Measurements from ENCODE around the gene TNFRSF11A. TPM values are rescaled to one million over a fixed set of nuclear protein-coding genes. Genes with fewer than 3 reads are reported as not detected.

The TNFRSF11A gene
- total RNA-seq, 1 experiment from 2014 or later: 2.3 TPM

GRCh38 chr18:62396381-62396780 lies 71.3 kb downstream of the TNFRSF11A start:
- Mint-ChIP-seq H3K4me3 (ENCODE audit: unreplicated experiment) (no peak overlapping the region), H3K4me1 (ENCODE audit: insufficient read depth, unreplicated experiment) (no peaks in the 10 kb centered on the region), H3K27ac (ENCODE audit: low read depth, unreplicated experiment) (no peak overlapping the region), H3K36me3 (ENCODE audit: insufficient read depth, unreplicated experiment) (peaks cover 5% of the 10 kb centered on the region), H3K9me3 (ENCODE audit: unreplicated experiment) (no peaks in the 10 kb centered on the region), H3K27me3 (ENCODE audit: insufficient read depth, unreplicated experiment) (no peaks in the 10 kb centered on the region)
- ChIA-PET CTCF (interaction anchor here (1.0 to 1.1 kb wide), 2 partner anchors 71 to 72 kb away, joined by 3 read pairs; no protein-coding TSS in a partner anchor), POLR2A (interaction anchor here (1.1 kb wide), 1 partner anchor 109 kb away, joined by 3 read pairs; no protein-coding TSS in a partner anchor)
- intact Hi-C loops (cut with micrococcal nuclease): no loop called here
- BruUV-seq (replicated peaks): no TSS peak
- DNase-seq (ENCODE audit: unreplicated experiment): no peak
- no peak for TF ChIP-seq CTCF (IDR thresholded peaks at IDR 0.05; ENCODE audit: unreplicated experiment)

- POLR2A ChIA-PET: no interaction called here
- Mint-ChIP-seq H3K27me3 (ENCODE audit: insufficient read depth, unreplicated experiment) (no peaks in the 10 kb centered on the region), H3K4me3 (ENCODE audit: unreplicated experiment) (no peak overlapping the region), H3K36me3 (ENCODE audit: insufficient read depth, unreplicated experiment) (peaks cover 5% of the 10 kb centered on the region), H3K9me3 (ENCODE audit: unreplicated experiment) (no peaks in the 10 kb centered on the region), H3K4me1 (ENCODE audit: insufficient read depth, unreplicated experiment) (no peaks in the 10 kb centered on the region), H3K27ac (ENCODE audit: low read depth, unreplicated experiment) (no peak overlapping the region)
- intact Hi-C loops (cut with micrococcal nuclease): no loop called here
- CTCF ChIA-PET: no interaction called here
- no TSS peak for BruUV-seq (replicated peaks)
- DNase-seq (ENCODE audit: unreplicated experiment): no peak
- TF ChIP-seq CTCF (IDR thresholded peaks at IDR 0.05; ENCODE audit: unreplicated experiment): no peak
Observed at GRCh38 chr18:62396967-62397366, 71.9 kb downstream of the TNFRSF11A start.

GRCh38 chr18:62398291-62398690 lies 73.2 kb downstream of the TNFRSF11A start:
- BruUV-seq (replicated peaks): no TSS peak
- DNase-seq (ENCODE audit: unreplicated experiment): no peak
- ChIA-PET CTCF (interaction anchor here (0.8 kb wide), 1 partner anchor 11 kb away, joined by 7 read pairs; no protein-coding TSS in a partner anchor), POLR2A (no interaction called here)
- Mint-ChIP-seq H3K27me3 (ENCODE audit: insufficient read depth, unreplicated experiment) (no peaks in the 10 kb centered on the region), H3K27ac (ENCODE audit: low read depth, unreplicated experiment) (no peak overlapping the region), H3K36me3 (ENCODE audit: insufficient read depth, unreplicated experiment) (peaks cover 5% of the 10 kb centered on the region), H3K9me3 (ENCODE audit: unreplicated experiment) (no peaks in the 10 kb centered on the region), H3K4me1 (ENCODE audit: insufficient read depth, unreplicated experiment) (no peaks in the 10 kb centered on the region), H3K4me3 (ENCODE audit: unreplicated experiment) (no peak overlapping the region)
- intact Hi-C loops (cut with micrococcal nuclease): no loop called here
- TF ChIP-seq CTCF (IDR thresholded peaks at IDR 0.05; ENCODE audit: unreplicated experiment): no peak

- no peak overlapping the region for H3K27ac Mint-ChIP-seq (ENCODE audit: low read depth, unreplicated experiment)
- H3K36me3 Mint-ChIP-seq (ENCODE audit: insufficient read depth, unreplicated experiment): peaks cover 5% of the 10 kb centered on the region
- no peaks in the 10 kb centered on the region for H3K27me3 Mint-ChIP-seq (ENCODE audit: insufficient read depth, unreplicated experiment)
- intact Hi-C loops (cut with micrococcal nuclease): no loop called here
- no peak for DNase-seq (ENCODE audit: unreplicated experiment)
- no peak overlapping the region for H3K4me3 Mint-ChIP-seq (ENCODE audit: unreplicated experiment)
- POLR2A ChIA-PET: interaction anchor here (0.6 kb wide), 1 partner anchor 99 kb away, joined by 3 read pairs; no protein-coding TSS in a partner anchor
- BruUV-seq (replicated peaks): no TSS peak
- no peaks in the 10 kb centered on the region for H3K4me1 Mint-ChIP-seq (ENCODE audit: insufficient read depth, unreplicated experiment)
- CTCF ChIA-PET: interaction anchor here (0.7 kb wide), 1 partner anchor 12 kb away, joined by 3 read pairs; no protein-coding TSS in a partner anchor
- TF ChIP-seq CTCF (IDR thresholded peaks at IDR 0.05; ENCODE audit: unreplicated experiment): no peak
- H3K9me3 Mint-ChIP-seq (ENCODE audit: unreplicated experiment): no peaks in the 10 kb centered on the region
Observed at GRCh38 chr18:62399276-62399675, 74.2 kb downstream of the TNFRSF11A start.
